ELF-1 (cell line): Measurements from ENCODE around the gene ADRA2A.

Source experiments
- DNase-seq: peaks from one replicate; pipeline ENCODE4 v3.0.0-alpha.2; 2016; ENCODE audit warnings: low read depth, low spot score

Gene ADRA2A

DNA sequence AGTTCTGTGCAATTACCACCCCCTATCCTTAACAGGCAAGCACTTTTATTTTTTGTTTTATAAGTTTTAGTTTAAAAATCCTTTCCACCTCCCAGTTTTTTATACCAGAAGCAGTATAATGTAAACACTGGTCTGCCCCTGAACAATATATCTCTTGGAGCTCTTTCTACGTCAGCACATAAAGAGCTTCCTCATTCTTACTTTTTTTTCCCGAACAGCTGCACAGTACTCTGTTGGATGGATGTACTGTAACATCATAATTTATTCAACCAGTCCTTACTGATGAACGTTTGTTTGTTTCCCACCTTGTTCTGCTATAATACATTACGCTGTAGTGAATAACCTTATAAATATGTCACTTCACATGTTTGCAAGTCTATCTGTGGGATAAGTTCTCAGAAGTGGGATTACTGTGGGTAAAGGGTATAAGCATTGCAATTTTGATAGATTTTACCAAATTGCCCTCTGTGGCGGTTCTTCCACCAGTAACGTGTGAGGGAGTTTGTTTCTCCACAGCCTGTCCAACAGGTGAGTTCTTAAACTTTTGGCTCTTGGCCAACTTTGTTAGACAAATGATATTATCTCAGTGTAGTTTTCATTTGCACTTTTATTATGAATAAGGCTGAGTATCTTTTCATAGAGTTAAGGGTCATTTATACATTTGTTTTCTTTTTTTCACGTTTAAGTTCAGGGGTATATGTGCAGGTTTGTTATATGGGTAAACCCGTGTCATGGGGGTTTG is 32.8 kb downstream of the ADRA2A start:
- no peak for DNase-seq

DNA sequence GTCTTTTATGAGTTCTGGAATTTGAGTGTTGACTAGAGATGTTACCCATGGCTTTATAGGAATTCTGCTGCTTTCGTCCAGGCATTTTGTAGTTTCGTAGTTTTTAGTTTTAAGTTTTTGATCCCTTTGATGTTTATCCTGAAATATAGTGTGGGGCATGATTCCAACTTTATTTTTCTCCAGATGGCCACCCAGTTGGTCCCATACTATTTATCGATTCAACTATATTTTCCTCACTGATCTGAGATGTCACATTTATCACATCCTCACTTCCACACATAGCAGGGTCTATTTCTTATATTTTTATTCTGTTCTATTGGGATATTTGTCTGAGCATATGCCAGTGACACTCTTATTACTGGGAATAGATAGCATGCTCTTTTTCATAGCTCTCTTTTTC is 33.9 kb downstream of the ADRA2A start:
- no peak for DNase-seq

DNA sequence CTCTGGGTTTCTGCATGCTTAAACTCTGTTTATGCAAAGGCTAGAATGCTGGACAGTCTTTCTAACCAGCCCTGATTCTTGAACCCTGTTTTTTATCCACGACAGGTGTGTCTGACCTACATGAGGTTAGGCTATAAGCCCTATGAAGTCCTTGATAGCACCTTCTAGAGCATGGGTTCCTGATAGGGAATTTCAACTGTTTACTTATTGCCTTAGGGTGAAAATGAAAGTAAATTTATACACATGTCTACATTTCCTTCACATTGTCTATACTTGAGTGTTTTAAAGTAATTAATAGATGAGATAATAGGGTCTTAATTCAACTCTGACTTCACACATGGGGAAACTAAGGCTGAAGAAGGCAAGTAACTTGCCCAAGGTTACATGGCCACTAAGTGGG is 35.5 kb downstream of the ADRA2A start:
- DNase-seq, result no peak

DNA sequence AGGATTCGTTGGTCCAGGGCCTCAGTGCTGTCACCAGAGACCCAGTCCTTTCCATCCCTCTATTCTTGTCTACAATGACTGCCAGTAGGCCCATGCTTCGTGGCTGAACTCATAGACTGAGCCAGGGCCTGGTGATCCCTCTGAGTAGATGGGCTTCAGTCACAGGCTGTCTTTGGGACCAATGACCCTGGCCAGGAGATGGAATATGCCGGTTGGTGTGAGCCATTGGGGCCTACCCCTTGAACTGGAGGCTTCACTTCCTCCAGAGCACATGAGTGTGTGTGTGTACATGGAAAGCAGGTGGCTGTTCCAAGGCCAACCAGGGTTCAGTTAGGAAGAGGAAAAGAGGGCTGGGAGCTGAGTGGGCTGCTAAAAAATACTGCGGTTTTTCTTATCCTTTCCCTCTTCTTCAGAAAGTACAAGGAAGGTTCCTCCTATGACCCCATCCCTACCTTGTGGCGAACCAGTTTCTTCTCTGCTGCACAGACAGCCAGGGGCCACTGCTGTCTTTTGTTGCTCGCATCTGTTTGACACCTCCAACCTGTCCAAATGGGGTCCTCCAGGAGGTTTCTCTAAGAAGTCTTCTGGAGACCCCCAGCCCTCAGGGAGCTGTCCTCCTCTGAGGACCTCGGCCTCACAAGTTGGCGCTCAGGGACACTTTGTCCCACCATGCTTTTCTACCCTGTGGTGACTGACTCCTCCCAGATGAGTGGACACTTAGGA is 36.6 kb downstream of the ADRA2A start:
- DNase-seq, result no peak

DNA sequence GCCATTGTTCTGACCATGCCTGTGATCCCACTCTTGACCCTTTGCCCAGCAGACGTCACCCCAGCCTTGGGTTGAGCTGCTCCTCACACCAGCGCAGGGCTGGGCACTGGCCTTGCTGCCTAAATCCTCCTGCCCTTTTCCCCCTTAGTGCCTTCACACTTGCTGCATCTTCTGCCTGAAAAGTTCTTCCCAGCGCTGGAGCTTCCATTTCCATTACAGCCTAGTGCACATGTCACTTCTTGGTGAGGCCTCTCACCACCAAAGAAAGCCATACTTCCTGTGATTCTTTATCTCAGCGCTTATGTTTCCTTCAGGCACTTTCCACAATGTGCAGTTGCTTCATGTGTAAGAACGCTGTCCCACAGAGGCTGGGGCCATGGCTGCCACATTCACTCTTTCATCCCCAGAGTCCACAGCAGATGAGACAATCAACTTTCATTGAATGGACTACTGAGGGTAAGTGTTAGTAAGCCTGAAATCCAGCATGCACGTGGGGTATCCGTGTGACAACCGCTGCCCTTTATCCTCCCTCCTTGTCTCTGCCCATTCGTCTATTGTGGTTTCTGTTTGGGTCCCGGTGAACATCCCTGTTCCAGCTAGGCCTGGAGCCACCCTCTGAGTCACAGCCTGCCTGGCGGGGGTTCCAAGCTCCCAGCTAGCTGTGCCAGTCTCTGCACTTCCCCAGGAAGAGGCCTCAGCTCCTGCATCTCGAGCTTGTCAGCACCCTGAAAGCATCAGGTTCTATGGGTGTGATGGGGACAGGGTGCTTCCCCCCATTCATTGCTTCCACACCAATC is 37.3 kb downstream of the ADRA2A start:
- DNase-seq, result no peak

DNA sequence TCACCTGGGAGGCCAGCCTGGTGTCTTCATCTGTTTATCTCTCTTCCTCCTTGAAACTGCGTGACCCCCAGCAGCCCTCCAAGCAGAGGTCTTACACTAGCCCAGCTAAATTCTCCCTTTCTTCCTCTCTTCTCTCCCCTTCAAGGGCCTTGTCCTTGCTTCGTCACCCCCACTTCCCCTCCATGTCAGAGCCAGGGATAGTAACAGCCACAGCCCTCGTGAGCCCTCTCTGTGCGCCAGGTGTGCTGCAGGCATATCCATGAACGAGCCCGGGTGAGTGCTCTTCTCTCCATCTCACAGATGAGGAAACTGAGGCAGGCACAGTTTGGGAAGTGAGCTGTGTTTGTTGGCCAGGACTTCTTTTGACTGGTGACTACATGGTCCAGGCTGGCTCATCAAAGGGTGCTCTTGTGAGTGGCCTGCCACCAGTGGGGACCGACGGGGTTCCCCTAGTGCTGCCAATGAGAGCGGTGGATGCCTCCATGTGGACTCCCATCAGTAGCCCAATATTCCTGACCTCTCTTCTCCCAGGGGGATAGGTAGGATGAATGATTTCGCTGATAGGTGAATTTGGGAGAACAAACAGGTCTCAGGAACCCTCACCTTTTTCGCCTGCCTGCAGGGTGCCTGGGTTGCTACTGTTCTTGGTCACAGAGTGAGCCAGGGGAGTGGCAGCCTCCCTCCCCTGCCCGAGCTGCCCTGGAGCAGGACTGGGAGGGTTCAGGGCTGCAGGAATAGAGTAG is 38.1 kb downstream of the ADRA2A start:
- DNase-seq, result no peak

DNA sequence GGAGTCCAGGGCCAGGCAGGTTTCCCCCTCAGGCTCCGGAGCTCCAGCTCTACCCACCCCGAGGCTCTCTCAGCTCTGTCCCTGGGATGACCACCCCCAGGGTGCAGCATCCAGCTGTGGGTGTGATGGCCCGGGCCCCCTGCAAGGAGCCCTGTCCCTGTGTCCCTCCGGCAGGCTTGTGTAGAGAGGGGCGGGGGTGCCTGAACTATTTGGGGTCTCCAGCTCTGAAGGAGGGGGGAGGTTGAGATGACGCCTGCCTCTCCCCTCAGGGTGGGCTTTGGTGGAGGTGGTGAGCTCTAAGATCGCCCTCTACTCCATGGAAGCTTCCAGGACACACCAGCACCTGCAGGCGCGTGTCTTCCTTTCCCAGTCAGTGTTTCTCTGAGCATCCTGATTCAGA is 39.4 kb downstream of the ADRA2A start:
- no peak for DNase-seq

DNA sequence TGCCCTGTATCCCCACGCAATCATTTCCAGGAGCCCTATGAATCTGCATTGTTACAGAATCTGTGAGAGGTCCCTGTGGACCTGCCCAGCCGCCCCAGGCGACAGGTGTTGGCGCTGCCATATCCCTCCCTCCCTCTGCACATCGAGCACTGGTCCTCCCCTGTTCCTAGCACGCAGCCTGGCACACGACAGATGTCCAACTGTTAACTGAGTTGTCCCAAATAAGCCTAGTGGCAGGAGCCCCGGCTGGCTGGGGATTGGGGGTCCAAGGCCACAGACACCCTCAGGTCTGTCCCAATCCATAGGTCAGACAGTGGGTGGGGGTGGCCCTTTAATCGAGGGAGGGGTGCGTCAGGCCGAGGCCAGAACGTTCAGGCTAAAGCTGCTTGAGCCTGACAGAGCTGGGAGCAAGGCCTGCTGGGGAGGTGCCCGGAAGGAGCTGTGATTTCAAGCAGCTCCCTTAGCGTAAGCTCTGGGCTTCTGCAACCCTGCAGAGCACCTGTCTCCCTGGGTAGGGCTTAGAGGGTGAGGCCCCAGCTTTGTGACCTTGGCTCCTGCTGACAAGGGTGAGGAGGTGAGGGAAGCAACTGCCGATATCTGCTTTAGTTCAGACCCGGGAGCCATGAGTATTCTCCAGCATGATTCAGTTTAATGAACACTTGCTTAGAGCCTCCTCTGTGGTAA is 40.1 kb downstream of the ADRA2A start:
- DNase-seq, result no peak

DNA sequence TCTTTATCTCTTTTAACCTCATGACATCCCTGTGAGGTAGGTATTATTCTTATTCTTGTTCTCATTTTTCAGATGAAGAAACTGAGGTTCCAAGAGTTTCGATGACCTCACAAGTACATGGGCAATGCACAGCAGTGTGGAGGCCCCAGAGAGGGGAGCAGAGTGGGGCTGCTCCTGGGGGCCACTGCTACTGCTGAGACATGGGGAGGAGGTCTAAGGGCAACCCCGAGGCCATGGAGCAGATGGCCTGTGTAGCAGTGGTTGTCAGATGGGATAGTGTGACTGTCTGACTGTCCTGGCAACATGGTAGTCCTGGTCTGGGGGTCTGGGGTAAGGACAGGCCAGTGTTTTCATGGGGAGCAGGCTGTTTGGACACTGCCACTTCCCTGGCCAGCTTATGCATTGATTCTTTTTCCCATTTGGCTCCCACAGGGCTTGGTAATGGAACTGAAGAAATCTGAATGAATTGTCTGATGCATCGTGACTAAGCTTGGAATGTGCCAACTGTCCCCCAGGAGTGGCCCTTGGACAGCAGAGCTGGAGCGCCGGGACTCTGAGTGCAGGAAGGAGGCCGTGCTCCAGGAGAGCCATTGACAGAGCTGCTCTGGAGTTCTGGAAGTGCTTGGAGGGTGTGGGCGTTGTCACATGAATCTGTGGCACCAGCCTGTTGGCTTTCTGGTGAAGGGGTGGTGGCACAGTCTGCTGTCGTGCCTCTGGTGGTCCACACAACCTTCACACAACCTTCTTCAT is 40.9 kb downstream of the ADRA2A start:
- no peak for DNase-seq

DNA sequence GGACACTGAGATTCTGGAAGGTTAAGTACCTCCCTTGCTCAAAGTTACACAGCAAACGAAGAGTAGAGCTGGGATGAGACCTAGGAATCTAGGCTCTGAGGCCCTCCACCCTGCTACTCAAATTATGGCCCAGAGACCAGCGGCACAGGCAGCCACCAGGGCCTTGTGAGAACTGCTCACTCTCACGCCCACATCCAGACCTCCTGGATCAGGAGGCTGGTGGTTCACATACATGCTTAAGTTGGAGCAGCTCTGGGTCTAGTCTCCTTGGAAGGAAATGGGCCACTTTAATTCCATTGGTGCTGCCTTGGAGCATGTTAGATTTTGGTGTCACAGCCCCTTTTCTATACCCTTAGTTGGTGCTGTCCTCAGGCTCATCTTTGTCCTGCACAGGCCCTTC is 41.9 kb downstream of the ADRA2A start:
- no peak for DNase-seq

DNA sequence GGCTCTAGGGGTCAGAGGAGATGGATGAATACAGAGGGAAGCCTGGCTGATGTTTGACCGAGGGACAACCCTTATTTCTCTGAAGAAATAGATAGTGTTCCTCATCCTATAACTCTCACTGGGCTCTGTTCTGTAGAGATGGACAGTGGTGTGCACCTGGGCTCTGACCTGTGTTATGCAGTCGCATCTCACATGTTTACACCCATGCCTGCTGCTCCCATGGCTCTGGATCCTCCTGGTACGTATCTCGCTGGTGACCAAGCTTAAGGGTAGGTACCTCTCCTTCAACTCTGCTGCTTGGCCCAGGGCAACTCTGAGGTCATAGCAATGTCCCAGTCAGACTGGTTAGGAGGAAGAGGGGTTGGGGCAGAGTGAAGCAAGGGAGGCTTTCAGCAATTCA is 42.8 kb downstream of the ADRA2A start:
- DNase-seq, result no peak

DNA sequence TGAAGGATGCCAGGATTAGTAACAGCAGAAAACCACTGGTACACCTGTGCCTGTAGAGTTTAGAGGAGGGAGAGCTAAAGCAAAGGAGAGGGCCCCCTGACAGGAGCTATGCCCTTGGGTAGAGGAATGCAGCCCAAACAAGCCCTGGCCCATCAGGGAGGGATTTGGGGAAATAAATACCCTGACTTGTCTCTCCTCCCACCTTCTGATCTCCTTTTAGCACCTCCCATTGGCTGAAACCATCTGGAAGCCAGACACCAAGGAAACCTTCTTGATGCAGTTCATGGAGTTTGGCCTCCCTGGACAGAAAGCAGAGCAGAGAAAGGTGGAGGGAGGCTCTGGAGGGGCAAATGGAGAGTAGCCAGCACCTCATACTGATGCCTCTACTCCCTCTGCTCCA is 45.3 kb downstream of the ADRA2A start:
- no peak for DNase-seq

DNA sequence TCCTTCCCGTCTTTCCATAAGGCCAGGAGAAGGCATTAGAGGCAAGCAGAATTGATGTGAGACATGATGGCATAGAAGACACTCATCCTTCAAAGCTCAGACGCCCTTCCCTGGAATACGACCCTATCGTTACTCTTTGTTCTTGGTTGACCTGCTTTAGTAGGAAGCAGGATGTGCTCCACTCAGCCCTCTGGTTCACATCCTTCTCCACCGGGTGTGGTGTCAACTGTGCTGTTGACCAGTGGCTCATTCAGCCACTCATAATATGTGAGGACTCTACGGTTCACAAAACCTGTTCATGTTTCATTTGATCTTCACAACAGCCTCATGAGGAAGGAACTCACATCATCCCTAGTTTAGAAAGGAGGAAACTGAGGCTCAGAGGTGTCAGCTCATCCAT is 47.1 kb downstream of the ADRA2A start:
- DNase-seq, result no peak

DNA sequence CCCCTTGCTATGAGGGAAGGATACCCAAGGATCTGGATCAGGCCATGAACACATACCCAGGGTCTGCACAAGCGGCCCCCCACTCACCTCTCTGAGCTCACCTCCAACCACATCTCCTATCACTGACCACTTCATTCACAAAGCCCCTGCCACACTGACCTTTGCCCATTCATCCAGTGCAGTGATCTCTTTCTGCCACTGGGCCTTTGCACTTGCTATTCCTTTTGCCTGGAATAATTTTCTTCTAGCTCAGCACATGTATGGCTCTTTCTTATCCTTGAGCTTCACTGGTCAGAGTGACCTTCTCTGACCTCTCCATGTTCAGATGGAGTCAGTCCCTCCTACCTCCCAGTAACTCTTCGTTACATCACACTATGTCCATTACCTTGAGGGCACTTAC is 48.3 kb downstream of the ADRA2A start:
- no peak for DNase-seq

DNA sequence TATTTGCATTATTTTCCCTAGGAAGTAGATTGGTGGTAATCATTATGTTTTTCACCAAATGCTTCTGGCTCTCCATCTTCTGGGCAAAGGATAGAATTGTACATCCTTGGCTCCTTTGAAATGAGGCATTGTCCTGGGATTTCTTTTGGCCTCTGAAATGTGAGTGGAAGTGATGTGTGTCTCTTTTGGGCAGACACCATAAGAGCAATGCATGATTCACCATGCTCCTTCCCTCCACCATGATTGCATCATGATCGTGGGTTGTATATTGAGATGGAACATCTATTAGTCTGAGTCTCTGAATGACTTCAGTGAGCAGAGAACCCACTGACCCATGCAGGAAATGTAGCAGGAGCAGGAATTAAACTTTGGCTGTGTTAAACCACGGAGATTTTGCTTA is 49.2 kb downstream of the ADRA2A start:
- DNase-seq, result no peak

DNA sequence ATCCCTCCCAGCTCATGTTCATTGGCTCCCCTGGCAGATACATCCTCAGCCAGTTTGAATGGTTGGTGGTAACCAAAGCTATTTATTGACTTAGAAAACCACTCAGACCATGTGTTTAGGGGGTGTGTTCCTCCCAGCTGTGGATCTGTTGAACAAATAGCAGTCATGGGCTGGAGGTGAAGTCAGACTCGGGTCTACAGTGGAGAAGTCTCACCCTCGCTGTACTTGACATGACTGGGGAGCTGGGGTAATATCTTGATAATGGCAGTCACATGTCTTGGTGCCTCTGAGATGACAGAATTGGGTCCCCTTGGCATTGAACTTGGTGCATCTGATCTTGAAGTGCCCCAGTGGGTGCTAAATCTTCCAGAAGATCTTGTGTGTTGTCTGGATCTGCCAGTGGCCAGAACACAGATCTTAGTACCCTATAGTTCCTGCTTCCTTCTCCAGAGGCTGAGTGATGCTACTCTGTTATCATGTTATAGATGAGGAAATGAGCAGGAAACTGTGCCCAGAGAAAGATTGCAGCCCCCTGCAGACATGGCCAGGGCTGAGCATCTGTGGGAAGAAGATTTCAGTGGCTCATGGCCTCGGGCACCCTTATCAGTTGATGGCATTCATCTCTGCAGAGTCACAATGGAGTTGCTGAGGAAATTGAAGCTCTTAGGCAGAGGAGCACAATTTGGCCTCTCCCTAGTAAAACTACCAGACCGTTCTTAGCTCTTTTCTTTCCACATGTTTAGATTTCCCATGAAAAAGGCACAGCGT is 50.4 kb downstream of the ADRA2A start:
- no peak for DNase-seq

DNA sequence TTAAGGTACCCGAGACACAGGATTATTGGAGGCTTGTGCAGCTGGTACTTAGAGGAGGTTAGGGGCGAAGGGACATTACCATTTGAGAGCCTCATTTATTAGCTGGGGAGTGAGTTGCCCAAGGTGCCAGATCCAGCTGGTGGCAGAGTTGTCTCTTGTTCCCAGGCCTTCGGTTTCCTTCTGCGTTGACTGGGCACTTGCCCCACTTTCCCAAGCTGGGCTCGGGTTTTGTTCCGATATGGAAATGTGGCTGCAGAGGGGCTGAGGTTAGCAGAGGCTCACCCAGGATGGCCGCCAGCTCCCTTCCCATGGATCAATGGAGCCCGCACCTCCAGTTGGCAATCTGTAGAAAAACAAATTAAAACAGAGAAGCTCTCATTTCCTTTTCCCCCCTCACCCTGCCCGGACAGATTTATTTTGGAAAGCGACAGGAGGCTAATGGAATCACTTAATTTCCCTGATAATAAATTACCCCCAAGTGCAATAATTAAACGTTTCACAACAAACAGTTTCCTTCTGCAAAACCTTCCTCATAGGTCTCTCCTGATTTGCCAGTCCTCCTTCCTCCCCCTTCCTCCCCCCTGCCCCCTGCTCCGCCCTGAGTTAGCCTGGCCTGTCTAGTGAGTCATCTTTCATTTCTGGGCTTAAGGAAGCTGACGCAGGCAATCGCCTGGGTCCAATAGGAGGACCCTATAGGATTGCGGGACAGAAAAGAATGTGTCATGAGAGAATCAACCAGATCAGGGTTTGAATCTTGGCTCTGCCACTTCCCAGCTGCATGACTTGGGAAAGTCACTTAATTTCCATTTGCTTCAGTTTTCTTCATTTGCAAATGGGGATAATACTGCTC is 51.7 kb downstream of the ADRA2A start:
- peak; percentile 49 for DNase-seq

DNA sequence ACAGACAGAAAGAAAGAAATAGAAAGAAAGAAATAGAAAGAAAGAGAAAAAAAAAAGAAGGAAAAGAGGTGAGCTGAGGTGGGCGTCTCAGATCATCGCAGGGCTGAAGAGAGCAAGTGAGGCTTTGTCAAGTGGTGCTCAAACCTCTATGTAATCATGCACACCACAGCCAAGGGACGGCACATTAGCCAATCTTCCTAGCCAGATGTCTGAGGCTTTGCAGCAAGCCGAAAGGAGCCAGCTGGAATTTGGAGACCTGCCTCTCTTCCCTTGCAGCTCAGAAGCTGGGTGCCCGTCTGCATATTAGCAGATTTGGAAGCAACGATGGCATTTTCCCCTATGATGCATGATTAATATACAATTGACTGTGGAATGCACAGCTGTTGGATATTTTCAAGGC is 52.5 kb downstream of the ADRA2A start:
- no peak for DNase-seq

DNA sequence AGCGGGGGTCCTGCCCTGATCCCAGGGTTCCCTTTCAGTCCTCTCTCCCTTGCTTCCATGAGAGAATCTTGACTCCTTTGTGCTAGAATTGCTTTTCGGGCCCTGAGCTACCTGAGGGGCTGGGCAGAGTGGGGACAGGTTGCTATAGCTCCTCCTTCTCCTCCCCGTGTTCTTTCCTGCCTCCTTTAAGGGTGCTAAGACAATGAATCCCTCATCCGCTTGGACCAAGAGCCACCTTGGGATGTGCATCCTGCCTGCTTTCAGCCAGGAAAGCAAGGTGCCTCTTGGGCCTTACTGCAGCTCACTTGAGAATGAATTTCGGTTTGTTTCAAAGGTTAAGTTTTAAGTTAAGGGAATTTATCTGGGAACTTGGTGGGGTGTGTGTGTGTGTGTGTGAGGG is 53.6 kb downstream of the ADRA2A start:
- DNase-seq, result no peak
